Heart right ventricle (tissue), 16 donors: Measurements from ENCODE around the gene ABI1. TPM values are rescaled to one million over a fixed set of nuclear protein-coding genes. Genes with fewer than 3 reads are reported as not detected.

Experiments
- ATAC-seq, 8 donors: fragments of 200-7000 bp; cut with Tn5 transposase; one replicate each; pipeline ENCODE4 v1.9.1; 2020; ENCODE audit warnings: mild to moderate bottlenecking in 8 of 8, moderate library complexity in 8 of 8, moderate number of reproducible peaks in 1 of 8
- DNase-seq, 2 donors: peaks; one replicate each; pipeline ENCODE4 v3.0.0-alpha.2; 2020
- H3K27ac ChIP-seq, 10 donors: fragments of 200-600 bp; sonication (generic) in 2 of 10; one replicate each; pipeline versions ENCODE4 v1.5.0 to v1.8.0; 2020 to 2022; ENCODE audit warnings: mild to moderate bottlenecking in 3 of 10
- H3K27me3 ChIP-seq, 7 donors: fragments of 200-600 bp; one replicate each; pipeline ENCODE4 v1.8.0; 2021 to 2022; ENCODE audit warnings: mild to moderate bottlenecking in 2 of 7
- H3K36me3 ChIP-seq, 9 donors: fragments of 200-600 bp; sonication (generic) in 1 of 9; one replicate each; pipeline versions ENCODE4 v1.5.0 to v1.8.0; 2020 to 2022; ENCODE audit warnings: mild to moderate bottlenecking in 2 of 9
- H3K4me1 ChIP-seq, 9 donors: fragments of 200-600 bp; sonication (generic) in 1 of 9; one replicate each; pipeline versions ENCODE4 v1.5.0 to v1.8.0; 2020 to 2022; ENCODE audit warnings: mild to moderate bottlenecking in 4 of 9
- H3K4me3 ChIP-seq, 10 donors: fragments of 200-600 bp; sonication (generic) in 2 of 10; one replicate each; pipeline versions ENCODE4 v1.5.0 to v1.8.0; 2020 to 2022; ENCODE audit warnings: mild to moderate bottlenecking in 7 of 10, moderate library complexity in 2 of 10
- H3K9me3 ChIP-seq, 11 donors: fragments of 200-600 bp in 10 of 11; sonication (generic) in 2 of 11; one replicate each; pipeline versions ENCODE4 v1.5.0 to v1.8.0; 2013 to 2022; ENCODE audit warnings: mild to moderate bottlenecking in 2 of 11, control low read depth in 1 of 11, moderate library complexity in 1 of 11
- WGBS, 2 donors: extraction: QIAGEN DNeasy Blood & Tissue Kit; methylation state at CpG; one replicate each; pipeline ENCODE4 v1.1.7; 2013; ENCODE audit warnings: inconsistent platforms in 1 of 2; 5-methylcytosine and 5-hydroxymethylcytosine counted together
- intact Hi-C, 10 donors: fragments of 100-400 bp; cut with DNase I; formaldehyde crosslinking; loops; one replicate each; pipeline versions ENCODE4 v1.11.1 to v1.14.2; 2022
- polyA plus RNA-seq, 2 donors: library from polyadenylated mRNA; stranded (reverse); fragments of 200-250 nt; gene quantifications; one replicate each; pipeline ENCODE4 v1.2.3, GENCODE V29; 2013
- total RNA-seq, 10 donors: library from RNA; stranded (reverse); fragmentation: NEBNext Ultra II Directional in 3 of 10; extraction: Animal tissue kit (Norgen Biotek cat#: 25700) in 3 of 10; gene quantifications; one replicate each; pipeline versions ENCODE4 v1.2.1 to v1.2.4, GENCODE V29; 2021 to 2023
- TF ChIP-seq, protein P1 (sequence below), 9 donors: fragments of 200-600 bp; sonication (generic) in 2 of 9; IDR thresholded peaks; one replicate each; pipeline versions ENCODE4 v1.5.0 to v1.8.0; 2021 to 2022; ENCODE audit warnings: antibody characterized with exemption in 9 of 9, mild to moderate bottlenecking in 5 of 9, moderate library complexity in 1 of 9
- donor health status: Arrhythmogenic right ventricular cardiomyopathy.
- donor health status: ischemic (EF 13 %, LVEDD 7.1; RV severe dilation, severe dysfunction).
- donor health status: healthy with polysubstance abuse.
- donor health status: DM: no; HTN: yes; CAD: no.
- donor health status: DM: no; HTN: no; CAD: no.
- donor health status: ischemic (EF 25% LVEDD 6.9; RV normal size, moderate dysfunction).
- donor health status: ischemic (EF 25% LVEDD 5.7; RV mildly dilated, moderate dysfunction).
- donor health status: healthy.
- donor health status: DM: yes; HTN: yes; CAD: no.
- donor health status: Ischemic cardiomyopathy.
- donor health status: ischemic (EF 35%, LVEDD 5.7; RV mildly dilated, moderate dysfunction).
- donor health status: nonischemic (EF 11% LVEDD 7.7; RV severe dilation, severe dysfunction).
- donor health status: DM: yes; HTN: yes; CAD: no.
- donor health status: PGD.
- donor health status: ischemic (EF 29% LVEDD 5.4; RV normal size, mild dysfunction).
- donor health status: nonischemic (EF 23%, LVEDD 6.1; RV moderate dilation, normal function).

Gene ABI1
- total and polyA plus RNA-seq, 12 donors, result 14.6 to 39.3 (median 27.6) TPM

DNA sequence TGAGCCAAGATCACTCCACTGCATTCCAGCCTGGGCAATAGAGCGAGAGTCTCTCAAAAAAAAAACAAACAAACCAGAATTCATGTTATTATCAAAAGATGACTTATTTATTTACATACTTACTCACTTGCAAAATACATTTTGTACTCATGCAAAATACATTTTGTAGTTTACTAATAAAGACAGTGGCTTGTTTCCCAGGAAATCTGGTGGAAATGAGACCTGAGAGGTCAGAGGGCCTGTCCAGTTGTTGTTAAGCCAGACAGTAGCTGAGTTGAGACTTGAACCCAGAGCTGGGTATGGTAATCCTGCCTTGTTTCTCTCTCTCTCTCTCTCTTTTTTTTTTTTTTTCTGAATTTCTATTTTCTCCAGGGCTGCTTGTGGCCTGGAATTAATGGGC lies 133.8 kb downstream of the ABI1 start:
- DNase-seq (no peak), ATAC-seq (no peak)
- 94 to 100% methylated on average over 1 of the region's 1 CpG for WGBS, 2 donors
- Histone ChIP-seq H3K9me3 (no peaks in the 10 kb centered on the region), H3K27me3 (no peaks in the 10 kb centered on the region), H3K4me3 (no peak overlapping the region), H3K4me1 (peaks cover 0 to 6% (median 0%) of the 10 kb centered on the region in 9 donors), H3K27ac (no peak overlapping the region), H3K36me3 (peaks cover 0 to 80% (median 5%) of the 10 kb centered on the region in 9 donors)
- TF ChIP-seq, protein P1, sequence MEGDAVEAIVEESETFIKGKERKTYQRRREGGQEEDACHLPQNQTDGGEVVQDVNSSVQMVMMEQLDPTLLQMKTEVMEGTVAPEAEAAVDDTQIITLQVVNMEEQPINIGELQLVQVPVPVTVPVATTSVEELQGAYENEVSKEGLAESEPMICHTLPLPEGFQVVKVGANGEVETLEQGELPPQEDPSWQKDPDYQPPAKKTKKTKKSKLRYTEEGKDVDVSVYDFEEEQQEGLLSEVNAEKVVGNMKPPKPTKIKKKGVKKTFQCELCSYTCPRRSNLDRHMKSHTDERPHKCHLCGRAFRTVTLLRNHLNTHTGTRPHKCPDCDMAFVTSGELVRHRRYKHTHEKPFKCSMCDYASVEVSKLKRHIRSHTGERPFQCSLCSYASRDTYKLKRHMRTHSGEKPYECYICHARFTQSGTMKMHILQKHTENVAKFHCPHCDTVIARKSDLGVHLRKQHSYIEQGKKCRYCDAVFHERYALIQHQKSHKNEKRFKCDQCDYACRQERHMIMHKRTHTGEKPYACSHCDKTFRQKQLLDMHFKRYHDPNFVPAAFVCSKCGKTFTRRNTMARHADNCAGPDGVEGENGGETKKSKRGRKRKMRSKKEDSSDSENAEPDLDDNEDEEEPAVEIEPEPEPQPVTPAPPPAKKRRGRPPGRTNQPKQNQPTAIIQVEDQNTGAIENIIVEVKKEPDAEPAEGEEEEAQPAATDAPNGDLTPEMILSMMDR (IDR thresholded peaks at IDR 0.05), result no peak
- intact Hi-C loops, result loop anchor here (2.0 to 5.0 kb wide), 5 partner anchors 132 to 156 kb away; partner anchors contain the start of gene ABI1 (in 3 of the 10)

DNA sequence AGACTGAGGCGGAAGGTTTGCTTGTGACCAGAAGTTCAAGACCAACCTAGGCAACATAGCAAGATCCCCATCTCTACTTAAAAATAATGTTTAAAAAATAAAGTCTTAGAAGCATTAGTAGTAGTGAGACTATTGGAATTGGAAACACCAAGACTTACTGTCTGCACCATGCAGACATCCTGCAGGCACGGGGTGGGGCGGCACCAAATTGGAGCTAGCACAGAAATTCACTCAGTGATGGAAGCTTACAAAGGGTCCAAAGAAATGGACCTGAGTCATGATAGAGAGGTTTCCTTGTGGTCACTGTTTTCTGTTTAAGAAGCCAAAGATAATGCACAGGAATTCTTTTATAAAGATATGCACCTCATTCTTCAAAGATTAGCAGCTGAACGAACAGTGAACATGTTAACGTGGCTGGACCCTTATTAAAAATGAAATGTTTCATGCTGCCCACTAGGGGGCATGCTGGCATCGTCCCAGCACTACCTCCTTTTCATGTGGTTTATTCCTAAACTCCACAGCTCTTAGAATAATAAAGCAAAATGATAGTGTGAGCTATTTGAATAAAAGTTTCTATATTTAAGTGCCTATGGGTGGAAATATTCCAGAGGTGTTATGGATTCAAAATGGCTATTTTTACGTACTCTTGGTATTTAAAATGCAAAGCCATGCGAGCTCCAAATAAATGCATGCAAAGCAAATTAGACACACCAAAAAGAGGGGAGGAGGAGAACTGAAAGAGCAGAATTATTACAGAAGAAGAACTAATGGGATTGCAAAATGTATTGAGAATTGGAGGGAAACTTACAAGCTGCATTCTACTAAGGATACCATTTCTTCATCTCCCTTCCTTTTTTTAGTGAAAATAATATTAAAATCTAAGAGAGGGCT lies 134.7 kb downstream of the ABI1 start:
- intact Hi-C loops, result loop anchor here (1.0 to 5.0 kb wide), 7 partner anchors 133 to 157 kb away; partner anchors contain the start of gene ABI1 (in 3 of the 10)
- TF ChIP-seq, protein P1 (IDR thresholded peaks at IDR 0.05), result peak; percentile 64 to 89 (median 82)
- no peak overlapping the region for H3K4me3 ChIP-seq
- no peaks in the 10 kb centered on the region for H3K27me3 ChIP-seq
- DNase-seq, result peak; percentile 45 to 68
- peaks cover 0 to 6% (median 0%) of the 10 kb centered on the region in 9 donors for H3K4me1 ChIP-seq
- peaks cover 0 to 78% (median 5%) of the 10 kb centered on the region in 9 donors for H3K36me3 ChIP-seq
- WGBS, 2 donors, result 53 to 59% methylated on average over 8 of the region's 8 CpGs
- H3K27ac ChIP-seq, result no peak overlapping the region
- H3K9me3 ChIP-seq, result no peaks in the 10 kb centered on the region
- ATAC-seq, result peak in 5 of 8 donors; percentile 59 to 74 (median 67)

DNA sequence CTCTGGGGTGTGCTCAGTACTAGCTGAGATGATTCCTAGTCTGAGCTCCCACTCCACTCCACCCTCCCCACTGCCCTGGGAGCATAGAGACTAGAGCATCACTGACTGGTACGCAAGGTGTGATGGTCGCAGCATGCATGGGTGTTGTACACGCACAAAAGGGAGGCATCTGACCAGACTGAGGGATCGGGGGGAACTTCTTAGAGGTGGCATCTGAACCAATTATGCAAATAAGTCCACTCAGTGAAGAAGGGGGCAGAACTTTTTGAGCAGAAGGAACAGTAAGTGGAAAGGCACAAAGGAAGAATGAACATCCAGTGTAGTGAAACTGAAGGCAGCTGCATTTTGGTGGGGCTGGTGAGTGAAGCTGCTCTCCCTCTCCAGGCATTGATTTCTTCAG lies 137.7 kb downstream of the ABI1 start:
- Histone ChIP-seq H3K4me1 (peaks cover 0 to 6% (median 0%) of the 10 kb centered on the region in 9 donors), H3K9me3 (no peaks in the 10 kb centered on the region), H3K27me3 (no peaks in the 10 kb centered on the region), H3K36me3 (peaks cover 0 to 87% (median 5%) of the 10 kb centered on the region in 9 donors), H3K4me3 (no peak overlapping the region), H3K27ac (no peak overlapping the region)
- TF ChIP-seq, protein P1 (IDR thresholded peaks at IDR 0.05), result no peak
- ATAC-seq (no peak), DNase-seq (no peak)
- intact Hi-C loops, result no loop called here
- 85 to 96% methylated on average over 4 of the region's 4 CpGs for WGBS, 2 donors

DNA sequence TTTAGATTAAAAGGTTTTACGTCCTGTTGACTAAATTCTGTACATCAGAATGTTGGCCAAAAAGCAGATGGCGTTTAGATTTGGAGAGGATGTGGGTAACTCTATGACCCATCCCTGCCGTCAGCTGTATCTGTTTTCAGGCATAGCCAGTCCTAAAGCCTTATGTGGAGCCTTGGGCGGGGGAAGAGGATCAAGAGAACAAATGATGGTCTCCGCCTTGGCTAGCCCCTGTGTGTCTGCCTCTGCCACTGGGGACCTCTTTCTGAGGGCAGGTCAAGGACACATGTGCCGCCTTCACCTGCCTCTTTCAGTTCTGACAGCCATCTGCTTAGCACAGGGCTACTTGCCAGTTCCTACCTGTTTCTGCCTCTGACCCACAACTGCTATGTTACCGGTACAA lies 139.2 kb downstream of the ABI1 start:
- intact Hi-C loops, result no loop called here
- H3K4me1 ChIP-seq, result peaks cover 0 to 6% (median 0%) of the 10 kb centered on the region in 9 donors
- no peaks in the 10 kb centered on the region for H3K9me3 ChIP-seq
- DNase-seq, result no peak
- peaks cover 0 to 87% (median 5%) of the 10 kb centered on the region in 9 donors for H3K36me3 ChIP-seq
- peak in 3 of 8 donors; percentile 20 to 34 (median 29) for ATAC-seq
- TF ChIP-seq, protein P1 (IDR thresholded peaks at IDR 0.05), result no peak
- H3K4me3 ChIP-seq, result no peak overlapping the region
- H3K27me3 ChIP-seq, result no peaks in the 10 kb centered on the region
- peak overlapping the region in 1 of 10 donors; percentile 75 for H3K27ac ChIP-seq
- WGBS, 2 donors, result 91 to 96% methylated on average over 7 of the region's 7 CpGs
